ENCODE data around the gene RABL6.
A peak's percentile ranks its signal among the peaks of the same experiment; 100 is the strongest.
"Not testable (repeated sequence)": the region's sequence is repeated elsewhere in the genome, so short reads cannot be mapped to it uniquely, and the experiment has no call there.

RABL6 gene

GRCh38 chr9:136860933-136861873 lies 53.5 kb downstream of the RABL6 start:
- no peak for DNase-seq

DNA sequence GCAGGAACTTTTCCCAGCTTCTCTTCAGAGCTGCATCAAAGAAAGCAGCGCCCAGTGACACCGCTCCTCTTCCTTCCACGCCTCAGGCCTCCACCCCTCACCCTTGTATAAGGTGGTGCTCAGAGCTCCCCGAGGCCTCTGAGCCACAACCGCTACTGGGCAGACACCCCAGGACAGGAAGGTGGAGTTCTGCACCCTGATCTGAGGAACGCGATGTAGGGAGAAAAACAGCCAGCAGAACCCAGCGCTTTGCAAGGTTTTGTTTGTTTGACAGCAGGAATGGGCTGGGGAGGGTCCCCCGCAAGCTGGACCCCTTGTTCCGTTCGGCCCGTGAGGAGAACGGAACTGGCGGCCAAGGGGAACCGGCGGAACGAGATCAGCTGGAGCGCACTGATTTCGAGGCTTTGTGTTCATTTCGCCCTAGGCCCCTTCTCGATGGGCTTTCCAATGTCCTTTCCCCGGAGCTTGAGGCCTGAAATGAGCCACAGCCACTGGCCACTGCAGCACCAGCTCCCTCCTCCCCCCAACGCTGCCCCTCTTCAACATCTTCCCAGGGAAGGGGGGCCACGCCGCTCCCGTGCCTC lies 54.2 kb downstream of the RABL6 start:
- no peak for DNase-seq

GRCh38 chr9:136862849-136863622 lies 55.3 kb downstream of the RABL6 start:
- no peak for DNase-seq

- no peak for DNase-seq
Measured at GRCh38 chr9:136863623-136864273, 56.0 kb downstream of the RABL6 start.

DNA sequence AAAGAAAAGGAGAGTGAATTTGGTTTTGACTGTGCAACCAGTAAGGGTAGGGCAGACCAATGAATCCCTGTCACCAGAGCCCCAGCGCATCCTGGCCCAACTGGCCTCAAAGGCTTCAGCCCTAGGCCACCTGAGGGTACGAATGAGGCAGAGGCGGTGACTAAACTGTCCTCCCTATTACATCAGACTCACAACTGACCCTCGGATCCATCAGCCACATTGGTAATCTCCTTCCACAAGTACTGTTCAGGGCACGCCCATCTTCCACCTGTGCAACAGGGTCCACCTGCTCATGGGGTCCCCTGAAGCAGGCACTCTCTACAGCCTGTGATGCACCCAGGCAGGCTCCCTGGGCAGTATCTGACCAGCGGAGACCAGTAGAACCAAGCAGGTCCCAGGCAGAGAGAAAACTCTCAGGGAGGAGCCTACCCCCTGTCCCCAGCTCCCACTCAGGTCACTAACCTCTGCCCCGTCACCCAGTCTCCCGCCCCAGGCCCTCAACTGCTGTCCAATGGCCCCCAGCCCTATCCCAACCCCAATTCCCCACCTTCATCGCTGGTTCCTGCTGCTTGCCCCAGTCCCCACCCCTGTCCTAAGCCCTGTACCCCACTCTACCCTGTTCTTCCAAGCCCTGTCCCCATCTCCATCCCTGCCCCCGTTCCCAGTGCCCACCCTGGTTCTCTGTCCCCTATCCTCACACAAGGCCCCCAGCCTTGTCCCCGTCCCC lies 57.5 kb downstream of the RABL6 start:
- DNase-seq = no peak

GRCh38 chr9:136865768-136866103 lies 58.0 kb downstream of the RABL6 start:
- DNase-seq = no peak

- not testable (repeated sequence) for DNase-seq
Measured at GRCh38 chr9:136866898-136867421, 59.2 kb downstream of the RABL6 start.

DNA sequence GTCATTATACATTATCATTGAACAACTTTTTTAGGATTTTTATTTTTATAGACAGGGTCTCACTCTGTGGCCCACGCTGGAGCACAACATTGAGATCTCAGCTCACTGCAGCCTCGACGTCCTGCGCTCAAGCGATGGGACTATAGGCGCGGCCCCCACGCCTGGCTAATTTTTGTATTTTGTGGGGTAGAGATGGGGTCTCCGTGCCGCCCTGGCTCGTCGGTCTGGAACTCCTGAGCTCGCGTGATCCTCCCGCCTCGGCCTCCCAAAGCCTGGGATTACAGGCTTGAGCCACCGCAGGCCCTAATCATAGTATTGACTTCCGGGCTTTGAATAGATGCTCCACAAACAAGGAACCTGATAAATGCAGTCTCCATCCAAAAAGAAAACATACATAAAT lies 59.7 kb downstream of the RABL6 start:
- no peak for DNase-seq

GRCh38 chr9:136867917-136868316 lies 60.2 kb downstream of the RABL6 start:
- DNase-seq = no peak

GRCh38 chr9:136868644-136869043 lies 60.9 kb downstream of the RABL6 start:
- no peak for DNase-seq

DNA sequence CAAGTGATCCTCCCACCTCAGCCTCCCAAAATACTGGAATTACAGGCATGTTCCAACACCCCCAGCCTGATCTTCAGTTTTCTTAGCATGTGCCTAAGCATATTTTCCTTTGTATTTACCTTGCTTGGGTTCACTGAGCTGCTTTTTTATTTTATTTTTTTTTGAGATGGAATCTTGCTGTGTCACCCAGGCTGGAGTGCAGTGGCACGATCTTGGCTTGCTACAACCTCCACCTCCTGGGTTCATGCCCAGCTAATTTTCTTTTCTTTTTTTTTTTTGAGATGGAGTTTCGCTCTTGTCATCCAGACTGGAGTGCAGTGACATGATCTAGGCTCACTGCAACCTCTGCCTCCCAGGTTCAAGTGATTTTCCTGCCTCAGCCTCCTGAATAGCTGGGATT lies 61.9 kb downstream of the RABL6 start:
- DNase-seq = not testable (repeated sequence)

DNA sequence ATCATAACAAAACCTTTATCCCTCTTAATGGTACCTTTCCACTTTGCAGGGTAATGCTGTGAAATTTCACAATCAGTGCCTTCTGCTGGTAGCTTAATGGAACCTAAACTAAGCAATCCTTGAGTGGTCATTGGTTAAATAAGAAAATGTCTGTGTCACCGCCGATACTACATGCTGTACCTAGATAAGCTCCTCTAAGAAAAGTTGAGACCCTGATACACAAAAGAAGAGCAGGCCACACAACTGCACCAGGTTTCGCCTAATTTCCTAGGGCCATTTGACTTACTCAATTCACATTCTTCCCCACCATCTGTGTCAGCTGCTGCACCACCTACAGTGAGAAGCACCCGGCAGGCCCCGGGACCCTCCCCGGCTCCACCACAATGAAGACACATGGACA lies 67.4 kb downstream of the RABL6 start:
- DNase-seq = no peak

DNA sequence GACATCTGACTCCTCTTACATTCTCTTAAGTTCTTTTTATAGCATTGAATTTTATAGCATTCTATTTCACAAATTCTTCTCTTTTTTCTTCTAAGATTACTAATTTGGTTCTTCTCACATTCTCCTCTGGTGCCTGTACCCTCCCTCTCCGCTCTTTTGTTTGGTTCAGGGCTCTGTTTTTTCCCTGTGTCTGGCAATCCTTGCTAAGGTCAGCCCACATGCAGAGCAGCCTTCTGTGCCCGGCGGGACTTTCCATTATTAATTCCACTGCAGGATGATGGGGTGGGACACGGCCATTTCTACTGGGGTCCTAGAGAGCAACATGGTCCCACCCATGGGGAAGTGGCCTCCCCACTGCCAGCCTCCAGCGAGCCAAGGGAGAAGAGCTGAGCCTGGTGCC lies 68.7 kb downstream of the RABL6 start:
- DNase-seq = no peak

- no peak for DNase-seq
Measured at GRCh38 chr9:136880651-136881050, 72.9 kb downstream of the RABL6 start.

- DNase-seq = no peak
Measured at GRCh38 chr9:136881691-136882108, 74.0 kb downstream of the RABL6 start.

GRCh38 chr9:136882109-136882946 lies 74.6 kb downstream of the RABL6 start:
- DNase-seq = no peak

GRCh38 chr9:136882947-136883283 lies 75.2 kb downstream of the RABL6 start:
- DNase-seq = not testable (repeated sequence)

DNA sequence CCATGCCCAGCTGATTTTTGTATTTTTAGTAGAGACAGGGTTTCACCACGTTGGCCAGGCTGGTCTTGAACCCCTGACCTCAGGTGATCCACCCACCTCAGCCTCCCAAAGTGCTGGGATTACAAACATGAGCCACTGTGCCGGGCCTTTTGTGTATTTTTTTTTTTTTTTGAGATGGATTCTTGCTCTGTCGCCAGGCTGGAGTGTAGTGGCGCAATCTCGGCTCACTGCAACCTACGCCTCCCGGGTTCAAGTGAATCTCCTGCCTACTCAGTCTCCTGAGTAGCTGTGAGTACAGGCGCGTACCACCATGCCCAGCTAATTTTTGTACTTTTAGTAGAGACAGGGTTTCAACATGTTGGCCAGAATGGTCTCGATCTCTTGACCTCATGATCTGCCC lies 75.9 kb downstream of the RABL6 start:
- DNase-seq = not testable (repeated sequence)

DNA sequence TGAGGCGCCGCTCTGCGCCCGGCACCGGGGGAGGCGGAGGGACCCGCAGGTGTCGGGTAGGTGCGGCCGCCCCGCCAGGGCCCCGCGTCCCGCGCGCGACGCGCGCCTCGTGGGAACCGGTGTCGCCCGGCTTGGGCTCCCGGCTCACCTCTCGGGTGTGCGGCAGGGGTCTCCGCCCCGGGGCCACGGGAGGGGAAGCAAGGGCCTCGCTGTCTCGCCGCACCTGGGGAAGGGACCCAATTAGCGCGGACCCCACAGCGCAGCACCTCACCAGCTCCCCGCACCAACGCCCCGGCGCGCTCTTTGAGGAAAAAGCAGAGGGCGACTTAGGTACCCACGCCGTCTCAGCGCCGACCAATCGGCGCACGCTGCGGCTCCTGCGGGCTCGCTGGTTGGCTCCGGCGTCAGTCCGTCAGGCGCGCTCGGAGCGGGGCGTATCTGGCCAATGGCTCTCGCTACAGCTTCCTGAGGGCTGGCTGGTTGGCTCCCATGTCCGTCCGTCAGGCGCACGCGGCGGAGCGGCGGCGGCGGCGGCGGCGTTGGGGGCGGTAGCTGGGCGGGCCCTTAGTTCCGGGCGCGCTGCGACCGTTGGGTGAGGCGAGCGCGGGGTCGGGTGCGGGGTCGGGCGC lies 78.3 kb downstream of the RABL6 start, which contains the start of gene TRAF2:
TRAF2 (plus strand) TSS at position 567 of the 629 bp plus-strand sequence. CDS start 12,225 bp downstream, outside the sequence.
- DNase-seq = peak; percentile 97

All from amniotic stem cell (primary cell).